Stimulated activated CD8-positive, alpha-beta memory T cell treated with anti-CD3 and anti-CD28 coated beads, Interleukin-15, amount 100 ng/mL, for 4 hours (primary cell): ENCODE data around the gene SOHLH1.

Source experiments
- DNase-seq, 2 donors: peaks; one replicate each; pipeline ENCODE4 v3.0.0-alpha.2; 2020; ENCODE audit warnings: low read depth in 2 of 2

The SOHLH1 gene

GRCh38 chr9:135729480-135729879, 30.2 kb upstream of the SOHLH1 start:
- no peak for DNase-seq

DNA sequence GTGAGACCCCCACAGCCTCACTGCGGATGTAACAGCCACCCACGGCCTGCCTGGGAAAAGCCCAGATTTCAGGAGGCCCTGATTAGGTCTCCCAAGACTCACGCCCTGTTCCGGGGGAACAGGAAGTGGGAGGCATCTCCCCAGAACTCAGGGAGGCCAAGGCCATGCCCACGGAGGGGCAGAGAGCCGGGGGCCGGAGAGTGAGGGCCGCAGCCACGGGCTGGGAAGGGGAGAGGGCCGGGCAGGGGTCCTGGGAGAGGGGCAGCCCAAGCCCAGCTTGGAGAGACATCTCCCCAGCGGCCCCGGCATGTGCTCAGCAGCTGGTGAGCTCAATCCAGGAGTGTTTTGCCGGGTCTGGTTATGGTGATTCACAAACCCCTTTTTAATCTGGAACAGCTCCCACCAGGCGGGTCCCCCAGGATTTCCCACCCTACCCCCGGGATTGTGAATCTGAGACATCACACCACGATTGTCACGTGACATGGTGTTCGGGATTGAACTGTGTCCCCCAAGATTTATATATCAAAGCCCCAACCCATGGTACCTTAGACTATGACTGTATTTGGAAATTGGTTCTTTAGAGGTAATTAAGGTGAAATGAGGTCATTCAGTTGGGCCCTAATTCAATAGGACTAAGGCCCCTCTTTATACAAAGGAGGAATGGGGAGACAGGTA, 29.3 kb upstream of the SOHLH1 start:
- DNase-seq, result no peak

DNA sequence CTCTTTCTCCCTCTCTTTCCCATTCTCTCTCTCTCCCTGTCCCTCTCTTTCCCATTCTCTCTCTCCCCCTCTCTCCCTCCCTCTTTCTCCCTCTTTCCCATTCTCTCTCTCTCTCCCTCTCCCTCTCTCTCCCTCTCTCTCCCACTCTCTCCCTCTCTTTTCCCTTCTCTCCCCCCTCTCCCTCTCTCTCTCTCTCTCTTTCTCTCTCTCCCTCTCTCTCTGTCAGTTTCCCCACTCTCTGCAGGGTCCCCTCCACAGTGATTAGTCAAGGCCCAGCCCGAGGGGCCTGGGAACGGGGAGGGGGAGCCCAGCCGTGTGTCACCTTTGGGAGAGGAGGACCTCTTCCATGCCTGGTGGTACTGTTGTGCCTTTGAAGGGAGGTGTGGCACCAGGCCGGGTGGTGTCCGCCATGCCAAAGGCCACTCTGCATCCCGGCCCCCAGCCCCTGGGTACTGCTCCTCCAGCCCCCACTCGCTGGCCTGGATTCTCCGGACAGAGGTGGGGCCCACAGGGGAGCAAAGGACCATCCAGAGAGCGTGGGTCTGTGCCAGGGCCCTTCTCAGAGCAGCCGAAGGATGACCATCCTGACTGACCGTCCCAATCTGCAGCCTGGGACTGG, 28.1 kb upstream of the SOHLH1 start:
- no peak for DNase-seq

DNA sequence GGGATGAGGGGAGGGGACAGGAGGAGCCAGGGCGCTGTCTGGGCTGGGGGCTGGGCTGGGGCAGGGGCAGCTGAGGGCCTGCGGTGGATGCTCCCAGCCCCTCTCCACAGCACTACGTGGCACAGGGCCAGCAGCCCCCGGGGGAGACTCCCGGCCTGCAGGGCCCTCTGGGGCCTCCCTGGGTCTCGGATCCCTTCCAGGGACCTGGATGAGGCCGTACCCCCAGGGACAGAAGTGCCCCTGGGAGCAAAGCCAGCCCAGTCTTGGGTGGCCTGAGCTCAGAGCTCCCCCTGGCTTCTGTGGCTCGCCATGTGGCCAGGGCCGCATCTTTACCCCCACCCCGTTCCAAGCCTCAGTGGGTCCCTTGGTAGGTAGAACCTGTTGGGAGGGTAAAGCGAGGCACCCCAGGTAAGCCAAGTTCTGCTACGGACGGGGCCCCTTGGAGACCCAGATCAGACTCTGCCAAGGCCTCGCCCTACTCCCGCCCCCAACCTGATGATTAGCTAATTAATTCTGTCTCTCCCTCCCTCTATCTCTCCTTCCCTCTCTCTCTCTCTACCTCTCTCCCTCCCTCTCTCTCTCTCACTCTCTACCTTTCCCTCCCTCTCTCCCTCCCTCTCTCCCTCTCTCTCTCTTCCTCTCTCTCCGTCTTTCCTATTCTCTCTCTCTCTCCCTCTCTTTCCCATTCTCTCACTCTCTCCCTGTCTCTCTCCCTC, 27.0 kb upstream of the SOHLH1 start:
- DNase-seq, result no peak

DNA sequence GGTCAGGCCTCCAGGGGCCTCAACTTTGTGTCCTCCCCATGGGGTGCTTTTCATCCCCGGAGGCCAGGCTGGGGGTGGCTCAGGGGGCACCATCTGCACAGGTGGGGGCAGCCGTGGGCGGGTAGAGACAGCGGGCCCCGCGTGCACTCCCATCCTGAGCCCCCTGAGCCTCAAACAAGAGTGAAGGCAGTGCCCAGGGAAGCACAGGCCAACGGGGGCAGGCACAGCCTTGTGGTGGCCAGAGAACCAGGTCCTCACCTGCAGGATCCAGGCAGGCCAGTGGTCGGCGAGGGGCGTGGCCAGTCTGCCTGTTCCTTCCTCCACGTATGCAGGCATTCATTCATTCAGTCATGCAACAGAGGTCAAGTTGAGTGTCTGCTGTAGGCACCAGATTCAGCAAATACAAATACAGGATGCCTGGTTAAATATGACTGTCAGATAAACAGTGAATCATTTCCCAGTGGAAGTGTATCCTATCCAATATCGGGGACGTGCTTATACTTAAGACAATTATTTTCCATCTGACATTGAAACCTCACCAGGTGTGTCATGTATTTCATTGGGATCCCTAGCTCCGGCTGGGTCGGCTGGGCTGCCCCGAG, 25.0 kb upstream of the SOHLH1 start:
- no peak for DNase-seq

- no peak for DNase-seq
These were observed 23.1 kb upstream of the SOHLH1 start for GRCh38 chr9:135722365-135722764.

GRCh38 chr9:135719472-135719871, 20.2 kb upstream of the SOHLH1 start:
- no peak for DNase-seq

- DNase-seq, result no peak
These were observed 19.3 kb upstream of the SOHLH1 start for GRCh38 chr9:135718616-135719015.

- DNase-seq, result no peak
These were observed 18.1 kb upstream of the SOHLH1 start for GRCh38 chr9:135717410-135717809.

- no peak for DNase-seq
These were observed 16.8 kb upstream of the SOHLH1 start for GRCh38 chr9:135716045-135716444.

- DNase-seq, result no peak
These were observed 15.8 kb upstream of the SOHLH1 start for GRCh38 chr9:135715056-135715595.

DNA sequence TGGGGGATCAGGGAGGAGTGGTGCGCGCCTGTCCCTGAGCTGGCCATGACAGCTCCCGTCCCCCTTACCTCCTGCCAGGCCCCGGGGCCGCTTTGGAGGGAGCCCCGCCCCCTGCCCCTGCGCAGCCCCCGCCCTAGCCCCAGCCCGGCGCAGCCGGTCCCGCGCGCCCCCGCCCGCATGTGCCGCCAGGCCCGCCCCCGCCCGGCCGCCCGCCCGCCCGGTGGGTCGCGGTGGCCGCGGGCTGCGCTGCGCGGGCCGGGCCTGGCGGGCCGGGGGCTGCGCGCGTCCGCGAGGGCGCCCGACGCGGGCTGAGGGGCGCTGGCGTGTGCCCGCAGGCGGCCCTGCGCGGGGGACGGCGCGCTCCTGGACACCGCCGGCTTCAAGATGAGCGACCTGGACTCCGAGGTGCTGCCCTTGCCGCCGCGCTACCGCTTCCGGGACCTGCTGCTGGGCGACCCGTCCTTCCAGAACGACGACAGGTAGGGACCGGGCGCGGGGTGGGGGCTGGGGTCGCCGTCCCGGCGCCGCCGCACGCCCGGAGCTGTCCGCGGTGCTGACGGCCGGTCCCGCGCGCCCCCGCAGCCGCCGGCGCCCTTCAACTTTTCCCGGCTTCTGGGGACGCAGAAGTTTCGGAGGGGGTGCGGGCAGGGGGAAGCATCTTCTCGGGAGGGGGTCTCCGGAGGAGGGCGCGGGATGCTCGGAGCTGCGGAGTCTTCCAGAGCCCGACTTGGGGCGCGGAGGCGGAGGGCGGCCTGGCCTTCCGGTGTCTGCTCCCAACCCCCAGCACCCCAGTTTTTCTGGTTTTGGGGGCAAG, 15.2 kb upstream of the SOHLH1 start:
- DNase-seq, result no peak

- no peak for DNase-seq
These were observed 13.5 kb upstream of the SOHLH1 start for GRCh38 chr9:135712613-135713295.

GRCh38 chr9:135711881-135712280, 12.6 kb upstream of the SOHLH1 start:
- DNase-seq, result no peak

DNA sequence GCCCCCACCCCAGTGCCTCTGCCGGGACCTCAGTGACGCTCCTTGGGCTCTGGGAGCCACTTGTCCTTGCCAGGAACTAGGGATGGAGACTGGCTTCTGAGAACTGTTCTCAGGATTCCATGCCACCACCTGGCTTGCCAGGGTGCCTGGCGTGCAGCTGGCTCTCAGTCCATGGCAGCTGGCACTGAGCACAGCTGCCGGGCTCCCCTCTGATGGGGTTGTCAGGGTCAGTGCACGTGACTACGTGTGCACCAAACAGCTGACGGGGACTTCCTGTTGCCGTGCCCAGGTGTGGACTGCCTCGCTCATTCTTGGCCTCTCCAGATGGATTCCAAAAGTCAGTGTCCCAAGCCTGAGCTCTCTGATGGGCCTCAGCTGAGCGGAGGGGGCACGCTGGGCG, 12.1 kb upstream of the SOHLH1 start:
- DNase-seq, result no peak

DNA sequence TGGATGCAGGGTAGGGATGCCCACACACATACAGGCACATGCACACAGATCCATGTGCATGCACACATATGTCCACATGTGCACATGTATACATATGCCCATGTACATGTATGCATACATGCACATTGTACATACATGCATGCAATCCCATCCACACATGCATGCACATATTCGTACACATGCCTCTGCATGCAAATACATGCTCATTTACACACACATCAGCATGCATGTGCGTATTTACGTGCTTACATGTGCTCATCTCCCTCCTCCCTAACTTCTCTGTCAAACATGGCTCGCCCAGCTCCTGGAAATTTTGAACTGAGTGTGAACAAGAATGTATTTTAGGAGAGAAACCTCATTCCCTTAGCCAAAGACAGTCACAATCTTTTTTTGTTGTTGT, 8.9 kb upstream of the SOHLH1 start:
- DNase-seq, result no peak

DNA sequence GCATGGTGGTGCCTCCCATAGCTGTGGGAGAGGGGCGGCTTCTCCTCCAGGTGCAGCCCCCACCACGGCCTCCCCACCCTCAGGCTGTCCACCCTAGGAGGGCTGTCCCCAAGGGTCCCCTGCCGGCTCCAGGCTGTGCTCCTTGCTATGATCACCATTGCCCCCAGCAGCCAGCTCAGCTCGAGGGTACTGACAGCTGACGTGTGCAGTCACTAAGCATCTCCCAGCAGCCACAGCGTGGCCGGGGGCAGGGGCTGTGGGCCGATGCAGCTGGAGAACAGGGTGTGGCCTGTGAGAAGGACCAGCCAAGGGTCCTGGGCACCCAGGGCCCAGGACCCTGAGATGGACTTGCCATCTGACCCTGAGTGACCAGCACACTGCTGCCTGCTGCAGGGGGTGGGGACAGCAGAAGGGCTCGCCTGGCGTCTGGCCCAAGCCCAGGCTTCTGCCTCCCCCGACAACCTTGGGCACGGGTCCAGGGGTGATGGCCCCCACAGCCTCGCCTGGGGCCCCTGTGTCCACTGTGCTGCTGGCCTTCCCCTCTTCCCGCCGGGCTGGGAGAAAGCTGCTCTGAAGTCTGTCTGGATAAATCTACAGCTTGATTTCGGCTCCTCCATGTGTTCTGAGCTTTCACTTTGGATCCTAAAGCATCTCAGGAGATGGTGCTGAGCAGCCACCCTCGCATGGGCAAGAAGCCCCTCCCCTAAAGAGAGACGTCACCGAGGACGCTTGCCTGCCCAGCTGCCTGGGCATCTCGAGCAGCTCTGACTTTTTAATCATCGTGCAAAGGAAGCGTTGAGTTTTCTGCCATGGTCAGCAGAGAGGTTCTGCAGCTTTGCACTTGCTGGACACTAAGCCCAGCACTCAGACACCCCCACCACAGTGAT, 8.2 kb upstream of the SOHLH1 start:
- no peak for DNase-seq

DNA sequence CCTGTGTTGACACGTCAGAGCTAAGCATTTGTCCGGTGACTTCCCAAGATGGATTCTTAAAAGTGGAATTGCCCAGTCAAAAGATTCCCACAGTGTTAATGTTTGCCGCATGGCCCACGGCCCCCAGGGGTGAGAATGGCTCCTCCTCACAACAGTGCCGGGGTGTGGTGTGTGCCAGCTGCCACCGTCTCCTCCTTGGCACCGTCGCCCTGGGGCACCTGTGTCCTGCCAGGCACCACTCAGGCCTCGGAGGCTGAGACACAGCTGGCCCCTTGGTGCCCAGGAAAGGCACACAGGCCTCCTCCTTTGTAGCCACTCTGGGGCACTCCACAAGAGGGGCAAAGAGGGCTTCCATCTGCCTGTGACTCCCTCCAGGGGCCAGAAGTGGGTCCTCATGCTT, 7.0 kb upstream of the SOHLH1 start:
- DNase-seq, result no peak

GRCh38 chr9:135705376-135705775, 6.1 kb upstream of the SOHLH1 start:
- DNase-seq, result no peak

DNA sequence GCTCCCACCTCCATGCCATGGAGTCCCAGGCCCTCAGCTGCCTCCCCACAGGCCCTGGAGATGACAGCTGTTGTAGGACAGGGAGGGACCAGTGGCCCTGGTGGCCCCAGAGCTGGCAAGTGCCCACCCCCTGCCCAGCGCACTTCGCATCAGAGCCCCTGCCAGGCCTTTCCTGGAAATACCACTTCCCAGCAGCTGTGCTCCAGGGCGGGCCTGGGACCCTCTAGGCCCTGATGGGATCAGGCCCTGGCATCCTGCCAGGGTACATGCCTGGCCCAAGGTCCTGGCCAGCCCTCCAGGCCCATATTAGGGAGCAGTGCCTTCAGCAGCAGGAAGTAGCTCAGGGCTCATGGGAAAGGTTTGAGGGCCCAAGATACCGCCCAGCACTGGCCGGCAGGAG, 5.2 kb upstream of the SOHLH1 start:
- DNase-seq, result no peak
